ENCODE measurements around the gene CFHR5. TPM values are rescaled to one million over a fixed set of nuclear protein-coding genes. Genes with fewer than 3 reads are reported as not detected.

The CFHR5 gene
- total and polyA plus RNA-seq, 2 of the 13 experiments (the other 11 are each of a cell fraction or from before 2014, with no cell fraction given): not detected

GRCh38 chr1:197011614-197012013, 34.3 kb downstream of the CFHR5 start:
- Histone ChIP-seq H3K4me2 (ENCODE audit: low read depth, low read length) (no peak overlapping the region), H3K9ac (ENCODE audit: insufficient read depth, low read depth, low read length) (no peak overlapping the region), H3K27ac (ENCODE audit: extremely low read length, insufficient read depth, low read length) (no peak overlapping the region), H3K36me3 (replicated peaks in 1 of 2; ENCODE audit: control insufficient read depth in 1 of 2, insufficient read depth in 2 of 2, low read length in 2 of 2) (no peaks in the 10 kb centered on the region), H4K20me1 (ENCODE audit: insufficient read depth, low read length) (no peaks in the 10 kb centered on the region), H3K4me1 (ENCODE audit: insufficient read depth, low read length) (no peaks in the 10 kb centered on the region), H3K27me3 (ENCODE audit: control insufficient read depth in 1 of 2, insufficient read depth in 2 of 2, low read length in 2 of 2) (no peaks in the 10 kb centered on the region), H2AFZ (ENCODE audit: low read length) (no peak overlapping the region), H3K79me2 (ENCODE audit: insufficient read depth, low read length) (no peaks in the 10 kb centered on the region), H3K4me3 (replicated peaks in 1 of 3; ENCODE audit: insufficient read depth in 1 of 3, low read depth in 2 of 3, low read length in 3 of 3) (no peak overlapping the region), H3K9me3 (ENCODE audit: low read length) (no peaks in the 10 kb centered on the region)
- no peak for ATAC-seq
- WGBS (ENCODE audit: low lambda C conversion rate): 9% methylated on average over 1 of the region's 1 CpG
- FAIRE-seq: no peak
- no TSS peak for BruUV-seq (replicated peaks)
- POLR2A ChIA-PET: no interaction called here
- no peak for DNase-seq (ENCODE audit: low spot score)
- CTCF ChIA-PET (ENCODE audit: low intra/inter-chr PET ratio, low total read pairs): no interaction called here
- intact Hi-C loops (cut with micrococcal nuclease; ENCODE audit: unreplicated experiment) (no loop called here), in situ Hi-C loops (cut with HindIII; ENCODE audit: extremely low pct_ligation_motif_present, low pct_unique_long_range_greater_than_20kb) (no loop called here)
- no peak for TF ChIP-seq RELA (CRISPR knock-in tag; IDR thresholded peaks at IDR 0.05)
- no peak for TF ChIP-seq TRIM22 (IDR thresholded peaks at IDR 0.05)
- TF ChIP-seq BCL6 (CRISPR knock-in tag; IDR thresholded peaks at IDR 0.05): no peak
- TF ChIP-seq, protein P1, sequence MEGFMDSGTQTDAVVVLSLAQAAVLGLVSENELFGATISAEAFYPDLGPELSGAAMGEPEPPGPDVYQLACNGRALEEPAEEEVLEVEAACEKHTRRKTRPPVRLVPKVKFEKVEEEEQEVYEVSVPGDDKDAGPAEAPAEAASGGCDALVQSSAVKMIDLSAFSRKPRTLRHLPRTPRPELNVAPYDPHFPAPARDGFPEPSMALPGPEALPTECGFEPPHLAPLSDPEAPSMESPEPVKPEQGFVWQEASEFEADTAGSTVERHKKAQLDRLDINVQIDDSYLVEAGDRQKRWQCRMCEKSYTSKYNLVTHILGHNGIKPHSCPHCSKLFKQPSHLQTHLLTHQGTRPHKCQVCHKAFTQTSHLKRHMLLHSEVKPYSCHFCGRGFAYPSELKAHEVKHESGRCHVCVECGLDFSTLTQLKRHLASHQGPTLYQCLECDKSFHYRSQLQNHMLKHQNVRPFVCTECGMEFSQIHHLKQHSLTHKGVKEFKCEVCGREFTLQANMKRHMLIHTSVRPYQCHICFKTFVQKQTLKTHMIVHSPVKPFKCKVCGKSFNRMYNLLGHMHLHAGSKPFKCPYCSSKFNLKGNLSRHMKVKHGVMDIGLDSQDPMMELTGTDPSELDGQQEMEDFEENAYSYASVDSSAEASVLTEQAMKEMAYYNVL (CRISPR knock-in tag; IDR thresholded peaks at IDR 0.05; ENCODE audit: borderline replicate concordance): no peak
- TF ChIP-seq MAZ (IDR thresholded peaks at IDR 0.05; ENCODE audit: borderline replicate concordance, low read depth, low read length): no peak
- TF ChIP-seq MAZ (CRISPR knock-in tag; IDR thresholded peaks at IDR 0.05; ENCODE audit: low read depth): no peak
- TF ChIP-seq SNRNP70 (IDR thresholded peaks at IDR 0.05; ENCODE audit: low read depth, low read length): no peak
- TF ChIP-seq SP140L (CRISPR knock-in tag; IDR thresholded peaks at IDR 0.05; ENCODE audit: borderline replicate concordance): no peak
- no peak for TF ChIP-seq NFRKB (IDR thresholded peaks at IDR 0.05)
- TF ChIP-seq, protein P2, sequence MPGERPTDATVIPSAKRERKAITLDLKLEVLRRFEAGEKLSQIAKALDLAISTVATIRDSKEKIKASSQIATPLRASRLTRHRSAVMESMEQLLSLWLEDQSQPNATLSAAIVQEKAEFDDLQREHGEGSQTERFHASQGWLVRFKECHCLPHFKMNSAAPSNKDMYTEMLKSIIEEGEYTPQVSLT (CRISPR knock-in tag; IDR thresholded peaks at IDR 0.05; ENCODE audit: borderline replicate concordance, low read depth): no peak
- TF ChIP-seq LCORL (IDR thresholded peaks at IDR 0.05): no peak
- TF ChIP-seq LCORL (CRISPR knock-in tag; IDR thresholded peaks at IDR 0.05): no peak

Measured in HepG2 (cell line).